Measurements from ENCODE around the gene DDX10. TPM values are rescaled to one million over a fixed set of nuclear protein-coding genes. Genes with fewer than 3 reads are reported as not detected.

Gene DDX10
- total and polyA plus RNA-seq, 2 of the 8 experiments (the other 6 are each of a cell fraction or from before 2014, with no cell fraction given) = 49.2 to 52.2 TPM

GRCh38 chr11:108909041-108909440, 244.2 kb downstream of the DDX10 start:
- H3K27me3 ChIP-seq (replicated peaks in 1 of 4; ENCODE audit: control insufficient read depth in 3 of 4, extremely low read depth in 1 of 4, insufficient read depth in 3 of 4, low read length in 3 of 4) = no peaks in the 10 kb centered on the region
- H3K14ac ChIP-seq (ENCODE audit: insufficient read length) = no peak overlapping the region
- no peak overlapping the region for H3K27ac ChIP-seq (ENCODE audit: low read depth, low read length)
- H4K8ac ChIP-seq (ENCODE audit: extremely low read depth, insufficient read depth, low read length) = no peak overlapping the region
- no peak overlapping the region for H3K56ac ChIP-seq (replicated peaks; ENCODE audit: insufficient read length, low read depth, low read length)
- TF ChIP-seq SRF (IDR thresholded peaks at IDR 0.05; ENCODE audit: low read depth, low read length) (no peak), ASH2L (IDR thresholded peaks at IDR 0.05; ENCODE audit: low read length) (no peak), NRF1 (IDR thresholded peaks at IDR 0.05; ENCODE audit: low read depth, low read length) (no peak), BRCA1 (IDR thresholded peaks at IDR 0.05; ENCODE audit: low read depth, low read length) (no peak), NANOG (IDR thresholded peaks at IDR 0.05; ENCODE audit: insufficient read depth, low read depth, low read length, poor library complexity, severe bottlenecking) (no peak), CBX5 (IDR thresholded peaks at IDR 0.05; ENCODE audit: low read depth, low read length) (no peak), E2F6 (IDR thresholded peaks at IDR 0.05) (no peak), TAF7 (optimal IDR thresholded peaks at IDR 0.05; ENCODE audit: borderline replicate concordance, low read depth, low read length) (no peak)
- H3K23ac ChIP-seq (ENCODE audit: insufficient read length) = no peak overlapping the region
- H3K4me3 ChIP-seq (ENCODE audit: extremely low read depth in 1 of 4, insufficient read depth in 2 of 4, low read depth in 3 of 4, low read length in 4 of 4) = no peak overlapping the region
- H3K9ac ChIP-seq (replicated peaks in 1 of 4; ENCODE audit: extremely low read depth in 1 of 4, low read depth in 3 of 4, low read length in 3 of 4) = no peak overlapping the region
- no peak overlapping the region for H2BK5ac ChIP-seq (ENCODE audit: low read depth, low read length)
- no peak overlapping the region for H2BK12ac ChIP-seq (ENCODE audit: low read depth, low read length)
- no peak overlapping the region for H2BK20ac ChIP-seq (ENCODE audit: low read length)
- no peak overlapping the region for H4K91ac ChIP-seq (replicated peaks; ENCODE audit: insufficient read length, low read length)
- no peak for DNase-seq (ENCODE audit: low read depth in 1 of 2, low spot score in 2 of 2)
- H2AK5ac ChIP-seq (ENCODE audit: low read depth, low read length) = no peak overlapping the region
- peaks cover 2% of the 10 kb centered on the region; the same call in 1 of the 2 replicates for H3K23me2 ChIP-seq (ENCODE audit: low read depth, low read length)
- H3K4ac ChIP-seq (replicated peaks; ENCODE audit: insufficient read length, low read depth, low read length) = no peak overlapping the region
- H3K4me2 ChIP-seq (ENCODE audit: insufficient read depth in 1 of 2, low read depth in 2 of 2, low read length in 2 of 2) = no peak overlapping the region
- H3K79me1 ChIP-seq (ENCODE audit: low read depth, low read length) = no peaks in the 10 kb centered on the region; the same call in 1 of the 2 replicates
- H4K20me1 ChIP-seq (replicated peaks in 1 of 2; ENCODE audit: control insufficient read depth in 1 of 2, insufficient read depth in 2 of 2, low read length in 2 of 2) = no peaks in the 10 kb centered on the region
- no peak overlapping the region for H3K18ac ChIP-seq (ENCODE audit: extremely low read depth, low read length)
- WGBS, 2 experiments (ENCODE audit: extremely low coverage in 1 of 2, insufficient coverage in 1 of 2, insufficient read length in 1 of 2, insufficient replicate concordance in 2 of 2, low coverage in 1 of 2, low lambda C conversion rate in 2 of 2, missing lambda C conversion rate in 1 of 2) = no CpG with 5 or more reads among the region's 5 CpGs
- H2AFZ ChIP-seq (ENCODE audit: low read length) = no peak overlapping the region
- ChIA-PET POLR2A (ENCODE audit: partially characterized antibody) (no interaction called here), CTCF (ENCODE audit: partially characterized antibody) (no interaction called here)
- H3K79me2 ChIP-seq (ENCODE audit: control insufficient read depth in 1 of 2, insufficient read depth in 2 of 2, low read length in 2 of 2) = no peaks in the 10 kb centered on the region
- FAIRE-seq = no peak
- no peak overlapping the region for H2BK15ac ChIP-seq (ENCODE audit: low read length)
- H3K9me3 ChIP-seq (ENCODE audit: insufficient read depth in 2 of 2, low read depth in 1 of 2, low read length in 1 of 2) = no peaks in the 10 kb centered on the region
- H4K5ac ChIP-seq (ENCODE audit: insufficient read length, low read depth, low read length) = no peak overlapping the region
- H2BK120ac ChIP-seq (replicated peaks; ENCODE audit: low read depth, low read length) = no peak overlapping the region
- no peaks in the 10 kb centered on the region for H3K36me3 ChIP-seq (ENCODE audit: control insufficient read depth in 2 of 4, insufficient read depth in 4 of 4, low read length in 3 of 4)
- H3K4me1 ChIP-seq (replicated peaks in 1 of 4; ENCODE audit: control insufficient read depth in 3 of 4, insufficient read depth in 4 of 4, low read length in 3 of 4) = peaks cover 0 to 4% (median 2%) of the 10 kb centered on the region in 4 experiments; a peak in 2 of 7 replicates

All from H1 (cell line).